GM19193 (cell line): ENCODE data around the gene YPEL2.

Source experiments
- POLR2A ChIP-seq: IDR thresholded peaks from 4 replicates; pipeline ENCODE4 v1.6.1; 2011; ENCODE audit not compliant: insufficient read depth, insufficient read length; ENCODE audit errors: extremely low read depth

YPEL2 gene

DNA sequence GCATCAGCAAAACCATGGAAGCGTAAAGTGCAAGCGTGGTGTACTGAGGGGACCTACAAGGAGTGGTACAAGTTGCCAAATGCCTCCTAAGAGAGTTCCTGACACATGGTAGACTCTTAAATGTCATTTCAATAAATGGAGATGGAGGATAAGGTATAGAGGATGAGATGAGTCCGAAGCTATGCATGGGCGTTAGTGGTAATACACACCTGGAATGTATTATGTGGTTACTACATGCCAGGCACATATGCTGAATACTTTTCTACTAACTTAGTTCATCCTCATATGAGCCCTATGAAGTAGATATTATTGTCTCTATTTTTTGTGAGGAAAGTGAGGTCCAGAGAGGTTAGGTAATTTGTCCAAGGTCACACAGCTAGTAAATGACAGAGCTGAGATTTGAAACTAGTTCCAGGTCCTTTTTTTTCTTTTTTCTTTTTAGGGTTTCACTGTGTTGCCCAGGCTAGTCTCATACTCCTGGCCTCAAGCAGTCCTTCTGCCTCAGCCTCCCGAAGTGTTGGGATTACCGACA is 15.5 kb downstream of the YPEL2 start:
- TF ChIP-seq POLR2A = no peak

DNA sequence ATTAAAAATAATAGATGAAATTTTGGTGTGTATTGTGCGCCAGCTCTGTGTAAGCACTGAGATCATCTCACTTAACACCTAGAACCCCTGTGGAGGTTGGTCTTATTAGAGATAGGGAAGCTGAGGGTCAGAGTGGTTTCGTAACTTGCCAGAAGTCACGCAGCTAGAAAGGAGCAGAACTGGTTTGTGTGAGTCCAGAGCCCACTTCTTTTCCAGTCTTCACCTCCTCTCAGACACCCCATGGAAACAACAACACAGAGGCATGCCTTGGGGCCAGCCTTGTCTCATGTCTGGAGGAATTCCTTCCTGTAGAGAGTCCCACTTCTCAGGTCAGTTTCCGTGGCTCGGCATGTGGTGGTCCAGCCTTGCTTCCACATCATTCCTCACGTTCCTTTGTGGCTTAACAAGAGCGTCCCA is 16.5 kb downstream of the YPEL2 start:
- TF ChIP-seq POLR2A = no peak

DNA sequence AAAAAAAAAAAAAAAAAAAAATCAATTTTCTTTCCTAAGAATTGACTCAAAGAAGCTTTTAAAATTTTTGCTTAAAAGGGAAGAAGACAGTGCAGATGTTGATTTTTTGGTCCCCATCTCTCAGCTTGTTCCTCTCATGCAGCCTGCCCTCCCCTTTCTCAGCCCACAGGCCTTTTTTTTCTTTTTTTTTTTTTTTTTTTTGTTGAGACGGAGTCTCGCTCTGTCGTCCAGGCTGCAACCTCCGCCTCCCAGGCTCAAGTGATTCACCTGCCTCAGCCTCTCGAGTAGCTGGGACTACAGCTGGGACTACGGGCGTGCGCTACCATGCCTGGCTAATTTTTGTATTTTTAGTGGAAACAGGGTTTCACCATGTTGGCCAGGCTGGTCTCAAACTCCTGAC is 17.7 kb downstream of the YPEL2 start:
- TF ChIP-seq POLR2A = no peak

DNA sequence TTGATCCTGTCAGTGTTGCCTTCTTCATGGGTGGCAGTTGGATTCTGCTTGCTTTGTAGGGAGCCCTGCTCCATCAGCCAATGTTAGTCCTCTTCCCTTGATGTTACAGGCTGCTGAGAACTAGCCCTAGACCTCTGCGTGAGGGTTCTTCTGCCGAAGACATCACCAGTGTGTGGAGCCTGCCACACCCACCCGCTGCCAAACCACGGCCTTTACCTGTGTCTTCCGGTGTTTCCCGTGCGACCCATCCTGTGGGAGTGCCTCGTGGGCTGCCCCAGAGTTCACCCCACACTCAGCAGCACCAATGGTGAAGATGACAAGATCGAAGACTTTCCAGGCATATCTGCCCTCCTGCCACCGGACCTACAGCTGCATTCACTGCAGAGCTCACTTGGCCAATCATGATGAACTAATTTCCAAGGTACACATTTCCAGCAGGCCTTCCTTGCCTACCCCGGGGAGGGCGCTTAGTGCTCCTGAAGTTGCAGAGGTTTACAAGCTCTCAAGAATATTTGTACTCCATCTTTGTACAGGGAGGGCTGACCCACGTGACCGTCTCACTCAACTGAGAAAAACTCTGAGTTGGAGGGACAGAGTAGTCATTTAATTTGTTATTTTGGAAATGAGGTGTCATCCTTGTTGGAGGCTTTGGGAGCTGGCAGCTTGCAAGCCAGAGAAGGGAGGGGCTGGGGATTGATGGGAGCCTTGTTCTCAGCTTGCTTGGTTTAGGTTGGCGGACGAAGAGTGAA is 21.8 kb downstream of the YPEL2 start:
- TF ChIP-seq POLR2A = no peak

DNA sequence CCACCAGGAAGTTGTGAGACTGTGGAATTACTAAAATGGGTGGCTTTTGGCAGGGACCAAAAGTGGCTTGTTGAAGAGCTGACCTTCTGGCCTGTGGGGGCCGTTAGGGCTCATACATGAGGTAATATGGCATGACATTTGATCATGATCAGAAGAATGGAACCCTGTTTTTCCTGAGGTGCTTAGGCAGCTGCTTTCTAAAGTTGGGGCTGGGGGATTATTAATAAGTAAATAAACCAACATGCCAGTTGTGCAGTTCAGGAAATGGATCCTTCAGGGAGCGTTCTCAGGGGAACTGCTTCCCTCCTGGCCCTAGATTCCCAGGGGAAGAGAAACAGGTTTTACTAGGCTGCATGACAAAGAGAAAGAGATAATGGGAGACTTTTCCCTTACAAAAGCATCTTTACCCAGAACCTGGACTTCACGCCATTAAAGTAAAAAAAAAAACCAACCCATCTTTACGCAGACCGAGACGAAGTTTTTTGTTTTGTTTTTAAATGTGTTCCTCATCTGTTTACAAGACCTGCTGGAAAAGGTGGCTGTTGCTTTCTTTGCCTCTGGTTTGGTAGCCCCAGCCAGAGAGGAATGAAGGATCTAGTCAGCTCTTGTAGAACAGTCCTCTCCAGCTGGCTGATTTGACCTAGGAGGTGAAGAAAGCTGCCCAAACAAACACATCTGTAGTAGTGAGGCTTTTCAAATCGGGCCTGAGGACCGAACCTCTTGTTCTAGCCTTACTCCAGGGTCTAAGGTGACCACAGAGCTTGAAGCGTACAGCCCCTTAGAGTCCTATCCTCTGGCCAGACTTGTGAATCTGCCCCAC is 22.7 kb downstream of the YPEL2 start:
- TF ChIP-seq POLR2A = no peak

DNA sequence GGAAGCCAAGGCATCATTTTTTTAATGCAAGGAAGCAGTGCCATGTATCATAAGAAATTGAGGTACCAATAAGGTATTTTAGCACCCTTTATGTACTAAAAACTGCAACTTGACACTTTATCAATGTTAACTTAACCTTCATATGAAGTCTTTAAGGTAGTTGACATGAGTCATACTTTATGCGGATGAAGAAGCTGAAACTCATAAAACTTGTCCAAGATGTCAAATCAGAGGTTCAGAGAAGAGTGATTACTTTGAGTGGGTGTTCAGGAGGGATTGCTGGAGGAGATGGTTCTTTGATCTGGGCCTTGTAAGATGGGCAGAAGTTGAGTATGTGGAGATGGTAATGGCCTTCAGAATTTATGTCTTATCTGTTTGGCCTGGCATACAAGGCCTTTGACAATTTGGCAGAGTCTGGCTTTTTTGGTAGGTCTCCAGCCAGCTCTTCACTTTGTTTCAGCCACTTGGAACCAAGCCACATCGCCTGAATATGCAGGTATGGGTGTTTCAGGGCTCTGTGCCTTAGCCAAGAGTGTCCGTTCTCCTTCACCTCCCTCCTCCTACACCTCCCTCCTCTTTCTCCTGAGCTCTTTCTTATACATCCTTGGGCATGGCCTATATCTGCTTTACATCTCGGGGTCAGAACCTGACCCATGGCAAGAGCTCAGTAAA is 23.7 kb downstream of the YPEL2 start:
- no peak for TF ChIP-seq POLR2A

DNA sequence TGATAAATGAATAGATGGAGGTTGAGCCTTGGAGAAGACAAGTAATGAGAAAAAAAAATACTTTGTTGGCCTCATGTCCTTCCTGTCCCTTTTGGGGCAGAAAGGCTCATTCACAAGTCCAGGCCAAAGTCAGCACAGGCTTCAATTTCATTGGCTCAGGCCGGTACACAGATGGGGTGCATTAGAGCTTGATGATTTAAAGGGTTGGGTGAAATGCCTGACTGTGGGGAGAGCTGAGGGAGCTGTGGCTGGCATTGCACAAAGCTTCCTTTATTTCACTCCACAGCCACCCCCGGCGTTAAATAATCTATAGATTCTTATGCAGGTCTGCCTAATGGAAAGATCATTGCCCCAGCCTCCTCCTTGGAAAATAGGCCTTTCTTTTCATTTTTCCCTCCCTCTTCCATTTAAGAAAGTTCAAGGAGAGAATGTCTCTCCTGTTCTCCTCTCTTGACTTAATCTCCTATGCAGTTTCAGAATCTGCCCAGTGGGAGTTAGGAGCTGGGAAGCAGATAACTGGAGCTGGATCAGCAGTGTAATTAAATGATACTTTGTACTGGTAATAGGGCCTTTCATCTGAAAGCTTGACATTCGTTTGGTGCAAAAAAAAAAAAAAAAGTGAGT is 24.4 kb downstream of the YPEL2 start:
- TF ChIP-seq POLR2A = no peak

DNA sequence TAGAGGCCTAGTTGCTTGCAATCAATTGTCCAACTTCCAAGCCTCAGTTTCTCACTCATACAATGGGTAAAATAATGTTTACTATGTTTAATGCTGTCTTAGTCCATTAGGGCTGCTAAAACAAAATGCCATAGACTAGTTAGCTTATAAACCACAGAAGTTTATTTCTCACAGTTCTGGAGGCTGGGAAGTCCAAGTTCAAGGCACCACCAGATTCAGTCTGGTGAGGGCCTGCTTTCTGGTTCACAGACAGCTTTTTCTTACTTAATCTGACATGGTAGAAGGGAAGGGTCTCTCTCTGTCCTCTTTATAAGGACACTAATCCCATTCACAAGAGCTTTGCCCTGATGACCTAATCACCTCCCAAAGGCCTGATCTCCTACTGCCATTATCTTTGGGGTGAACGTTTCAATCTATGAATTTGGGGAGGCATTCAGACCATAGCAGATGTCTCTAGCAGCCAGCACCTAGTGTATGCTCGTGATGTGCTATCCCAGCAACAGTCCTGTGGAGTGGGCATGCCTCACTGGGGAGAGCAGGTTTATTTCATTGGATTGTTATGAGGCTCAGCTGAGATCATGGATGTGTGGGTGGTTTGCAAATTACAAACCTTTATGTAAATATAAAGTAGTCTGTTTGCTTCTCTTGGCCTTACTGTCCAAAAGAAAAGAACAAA is 25.2 kb downstream of the YPEL2 start:
- TF ChIP-seq POLR2A = no peak

DNA sequence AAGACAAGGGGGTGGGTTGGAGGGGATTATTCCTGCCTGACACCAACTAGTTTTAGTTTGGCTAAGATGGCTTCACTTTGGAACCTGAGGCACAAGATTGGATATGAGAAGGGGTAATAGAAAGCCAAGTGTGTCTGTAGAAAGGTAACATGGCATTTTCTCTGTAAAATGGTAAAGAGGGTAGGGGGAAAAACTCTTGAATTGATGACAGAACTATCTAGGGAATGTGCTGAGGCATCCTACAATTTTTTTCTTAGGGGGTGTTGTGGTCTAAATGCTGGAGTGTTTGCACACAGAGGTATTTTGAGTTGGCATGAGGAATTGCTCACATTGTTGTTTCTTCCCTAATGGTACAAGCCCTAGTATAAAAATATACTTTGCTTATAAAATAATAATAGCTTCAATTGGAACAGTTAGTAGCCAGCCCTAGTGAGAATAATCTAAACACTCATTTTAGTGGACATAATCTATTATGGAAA is 25.8 kb downstream of the YPEL2 start:
- no peak for TF ChIP-seq POLR2A

DNA sequence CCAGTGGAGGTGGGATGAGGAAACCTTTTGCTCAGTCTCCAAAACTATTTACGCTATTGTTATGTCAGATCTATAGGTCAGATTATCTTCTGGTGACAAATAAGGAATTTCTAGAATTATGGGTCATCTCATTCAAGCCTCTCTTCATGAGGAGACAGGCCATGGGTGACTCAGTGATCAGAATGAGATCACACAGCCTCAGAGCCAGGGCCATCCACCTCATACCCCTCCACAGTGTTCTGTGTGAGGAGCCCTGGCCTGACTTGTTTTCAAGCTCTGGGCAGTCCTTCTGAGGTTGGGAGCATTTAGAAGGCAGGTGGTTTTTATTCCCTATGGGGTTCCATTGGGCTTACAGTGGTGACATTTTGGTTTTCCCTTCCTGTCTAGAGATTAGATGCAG is 26.5 kb downstream of the YPEL2 start:
- no peak for TF ChIP-seq POLR2A

DNA sequence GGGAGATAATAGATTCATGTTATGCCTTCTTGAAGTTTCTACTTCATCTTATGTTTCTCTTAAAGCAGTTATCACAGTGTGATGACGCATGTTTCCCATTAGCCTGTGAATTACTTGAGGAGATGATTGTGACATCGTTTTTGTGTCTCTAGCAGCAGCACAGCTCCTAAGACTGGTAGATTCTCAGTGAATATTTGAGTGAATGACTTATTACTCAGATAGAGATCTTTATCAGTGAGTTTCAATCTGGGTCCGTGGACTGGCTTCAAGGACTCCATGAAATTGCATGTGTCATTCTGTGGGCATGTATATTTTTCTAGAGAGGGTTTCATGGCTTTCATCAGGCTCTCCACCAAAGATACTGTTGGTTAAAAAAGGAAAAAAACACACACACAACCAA is 29.9 kb downstream of the YPEL2 start:
- no peak for TF ChIP-seq POLR2A

DNA sequence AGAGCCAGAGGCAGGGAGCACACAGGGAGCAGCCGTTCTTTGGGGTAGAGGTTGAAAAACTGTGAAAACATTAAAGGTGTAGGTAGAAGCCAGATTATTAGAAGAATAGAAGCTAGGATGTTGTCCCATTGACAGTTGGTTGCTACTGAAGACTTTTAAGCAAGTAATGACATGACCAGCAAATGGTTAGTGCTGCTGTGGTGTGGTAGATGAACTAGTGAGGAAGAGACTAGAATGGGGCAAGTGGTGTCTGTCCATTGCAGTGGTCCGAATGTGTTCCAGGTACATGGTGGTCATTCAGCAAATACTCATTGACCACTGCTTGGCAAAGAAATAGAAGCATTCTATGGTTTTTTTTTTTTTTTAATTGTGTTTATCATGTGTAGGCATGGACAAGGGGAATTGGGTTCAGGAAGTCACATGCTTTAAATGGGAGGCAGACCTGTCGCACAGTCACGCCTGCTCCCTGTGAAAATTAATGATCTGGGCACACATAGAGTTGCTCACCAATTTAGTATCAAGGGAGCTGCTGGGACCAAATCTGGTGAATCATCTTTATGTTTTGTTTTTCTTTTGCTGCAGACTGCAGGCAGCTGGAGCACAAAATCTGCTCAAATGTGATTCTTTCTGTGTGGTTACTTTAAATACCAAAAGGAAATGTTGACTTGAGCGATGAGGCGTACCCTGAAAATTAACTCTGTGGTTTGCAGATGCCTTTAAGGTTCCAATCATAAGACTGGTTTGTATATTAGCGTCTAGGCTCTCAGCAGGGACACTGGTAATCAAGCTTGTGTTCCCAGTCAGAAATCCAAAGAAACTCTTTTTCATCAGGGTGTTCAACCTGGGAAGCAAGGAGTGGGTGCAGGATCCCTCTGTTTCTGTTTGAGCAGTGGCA is 30.7 kb downstream of the YPEL2 start:
- no peak for TF ChIP-seq POLR2A

DNA sequence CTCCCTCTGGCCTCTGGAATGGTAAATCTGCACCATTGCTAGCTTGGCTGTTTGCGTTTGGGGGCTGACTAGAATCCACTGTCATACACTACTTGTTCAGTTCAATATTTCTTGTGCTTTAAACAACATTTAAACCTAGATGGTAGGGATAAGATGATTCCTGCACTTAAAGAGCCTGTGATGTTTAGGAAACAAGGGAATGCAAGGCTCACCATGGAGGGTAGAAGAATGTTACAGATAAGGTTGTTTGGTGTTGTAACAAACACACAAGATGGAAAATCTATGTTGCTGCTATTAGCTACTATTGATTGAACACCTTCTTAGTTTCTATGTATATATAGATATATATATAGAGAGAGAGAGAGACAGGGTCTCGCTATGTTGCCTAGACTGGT is 31.4 kb downstream of the YPEL2 start:
- no peak for TF ChIP-seq POLR2A
